Skin of body (tissue), 2 donors: ENCODE data around the gene ITIH6. TPM values are rescaled to one million over a fixed set of nuclear protein-coding genes. Genes with fewer than 3 reads are reported as not detected.
"Not testable (repeated sequence)": the region's sequence is repeated elsewhere in the genome, so short reads cannot be mapped to it uniquely, and the experiment has no call there.

Source experiments
- DNase-seq: peaks from one replicate; lab custom pipeline; 2025; lab: John Stamatoyannopoulos, UW
- total RNA-seq: library from RNA; depleted of rRNA; stranded (reverse); fragments of >200 nt; gene quantifications from one replicate; pipeline ENCODE4 v1.2.3, GENCODE V29; 2014

The ITIH6 gene
- total RNA-seq, result 0.10 TPM

DNA sequence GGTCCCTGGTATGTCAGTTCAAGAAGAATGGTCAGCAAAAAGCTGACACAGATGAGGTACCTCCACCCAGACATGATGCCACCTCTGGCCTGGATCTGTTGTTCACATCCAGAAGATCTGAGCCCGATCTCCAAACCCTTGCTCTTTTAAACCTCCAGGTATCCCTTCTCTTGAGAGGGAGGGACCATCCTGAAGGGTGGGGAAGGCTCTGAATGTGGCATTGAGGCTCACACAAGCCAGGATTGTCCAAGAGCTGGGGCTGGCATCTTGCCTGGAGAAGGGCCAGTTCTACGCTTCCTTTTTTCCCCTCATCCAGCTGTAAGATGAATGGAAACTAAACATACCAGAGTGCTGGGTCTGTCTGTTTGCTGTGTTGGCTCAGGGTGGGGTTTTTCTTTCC is at the start of gene ITIH6:
TSS of gene ITIH6 (minus strand) at position 119 of the 400 bp plus-strand sequence. CDS start at position 74, 45 bp downstream.
- DNase-seq, result no peak

DNA sequence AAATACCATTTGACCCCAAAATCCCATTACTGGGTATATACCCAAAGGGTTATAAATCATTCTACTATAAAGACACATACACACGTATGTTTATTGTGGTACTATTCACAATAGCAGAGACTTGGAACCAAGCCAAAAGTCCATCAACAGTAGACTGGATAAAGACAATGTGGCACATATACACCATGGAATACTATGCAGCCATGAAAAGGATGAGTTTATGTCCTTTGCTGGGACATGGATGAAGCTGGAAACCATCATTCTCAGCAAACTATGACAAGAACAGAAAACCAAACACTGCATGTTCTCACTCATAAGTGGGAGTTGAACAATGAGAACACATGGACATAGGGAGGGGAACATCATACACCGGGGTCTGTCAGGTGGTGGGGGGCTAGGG is 49.6 kb upstream of the ITIH6 start:
- not testable (repeated sequence) for DNase-seq

DNA sequence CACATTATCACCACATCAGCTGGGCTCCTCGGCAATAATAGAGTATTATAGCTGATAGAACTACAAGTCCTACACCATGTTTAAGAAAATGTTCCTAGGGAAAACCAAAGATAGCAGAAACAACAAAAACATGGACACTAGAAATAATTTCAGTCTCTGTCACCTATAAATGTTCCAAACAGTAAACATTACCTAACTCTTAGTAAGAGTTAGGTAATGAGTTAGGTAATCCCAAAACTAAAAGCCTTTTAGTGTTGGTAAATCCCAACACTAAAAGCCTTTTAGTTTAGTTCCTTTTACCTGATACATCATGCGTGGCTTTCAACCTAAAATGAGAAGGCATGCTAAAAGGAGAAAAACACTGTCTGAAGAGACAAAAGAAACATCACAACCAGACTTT is 45.0 kb upstream of the ITIH6 start:
- no peak for DNase-seq

DNA sequence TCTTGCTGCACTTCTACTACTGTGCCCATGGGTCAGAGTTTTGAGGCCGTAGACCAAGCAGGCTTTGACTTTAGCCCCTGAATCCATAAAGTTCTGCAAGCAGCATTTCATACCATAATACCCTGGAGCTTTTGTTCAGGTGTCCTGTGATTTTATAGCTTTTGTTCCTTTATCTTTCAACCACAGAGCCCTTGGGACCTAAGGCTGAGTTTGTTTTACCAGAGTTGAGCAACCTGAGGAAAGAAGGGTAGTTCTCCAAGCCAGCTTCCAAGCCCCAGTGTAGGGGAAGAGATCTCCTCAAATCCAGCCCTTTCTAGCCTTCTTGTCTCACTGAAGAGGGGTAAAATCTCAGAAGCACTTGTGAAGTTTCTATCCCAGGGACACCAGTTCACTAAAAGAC is 44.6 kb upstream of the ITIH6 start:
- DNase-seq, result no peak

GRCh38 chrX:54841184-54841874 is 43.3 kb upstream of the ITIH6 start:
- DNase-seq, result peak; percentile 56

- DNase-seq, result no peak
These were observed 40.5 kb upstream of the ITIH6 start for GRCh38 chrX:54838583-54838982.

GRCh38 chrX:54826598-54826997 is 28.5 kb upstream of the ITIH6 start:
- DNase-seq, result no peak

DNA sequence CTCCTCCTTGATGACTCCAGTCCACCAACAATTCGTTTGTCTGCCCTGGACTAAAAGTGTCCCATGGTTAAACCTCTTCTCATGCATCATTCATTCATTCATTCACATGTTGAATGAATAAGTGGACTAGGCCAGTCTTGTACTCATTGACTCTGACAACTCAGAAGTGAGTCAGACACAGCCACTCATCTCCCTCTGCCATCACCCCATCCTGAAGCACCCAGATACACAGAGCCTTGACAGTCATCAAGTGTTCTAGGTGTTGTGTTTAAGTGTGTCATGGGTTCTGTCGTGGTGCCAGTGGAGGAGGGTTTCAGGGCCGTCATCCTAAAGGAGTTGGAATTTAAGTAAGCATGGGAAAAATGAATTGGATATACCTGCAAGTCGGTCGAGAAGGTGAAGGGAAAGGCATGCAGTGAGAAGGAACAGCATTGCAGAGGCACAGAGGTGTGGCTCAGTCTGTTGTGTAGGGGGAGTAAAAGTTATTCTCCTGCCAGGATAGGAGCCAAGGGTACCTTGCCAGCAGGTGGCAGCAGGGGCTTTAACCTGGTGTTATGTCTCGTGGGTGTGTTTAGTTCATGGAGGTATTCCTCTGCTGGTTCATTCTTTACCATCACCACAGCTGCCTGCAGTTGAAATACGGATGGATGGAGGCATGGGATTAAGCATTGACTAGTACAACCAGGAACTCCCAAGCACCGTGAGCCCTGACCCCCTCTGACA is 27.8 kb upstream of the ITIH6 start:
- DNase-seq, result no peak

DNA sequence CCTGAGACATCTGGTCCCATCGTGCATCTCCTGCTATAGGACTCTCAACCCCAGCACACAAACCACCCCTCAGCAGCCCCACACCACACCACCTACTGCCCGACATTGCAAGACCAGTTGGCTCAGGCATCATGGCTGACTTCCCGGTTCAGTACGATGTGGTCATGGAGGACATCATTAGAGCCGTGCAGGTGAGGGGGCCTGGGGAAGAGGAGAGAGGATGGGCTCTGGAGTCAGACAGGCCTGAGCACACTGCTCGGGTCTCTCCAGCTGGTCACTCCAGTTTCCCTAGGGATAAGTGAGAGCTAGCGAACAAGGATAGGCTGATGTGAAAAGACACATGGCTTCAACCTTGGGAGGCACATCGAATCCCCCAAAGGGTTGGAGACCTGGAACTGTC is 26.7 kb upstream of the ITIH6 start:
- DNase-seq, result no peak

- no peak for DNase-seq
These were observed 26.1 kb upstream of the ITIH6 start for GRCh38 chrX:54824195-54824594.

GRCh38 chrX:54821310-54821709 is 23.3 kb upstream of the ITIH6 start:
- no peak for DNase-seq

DNA sequence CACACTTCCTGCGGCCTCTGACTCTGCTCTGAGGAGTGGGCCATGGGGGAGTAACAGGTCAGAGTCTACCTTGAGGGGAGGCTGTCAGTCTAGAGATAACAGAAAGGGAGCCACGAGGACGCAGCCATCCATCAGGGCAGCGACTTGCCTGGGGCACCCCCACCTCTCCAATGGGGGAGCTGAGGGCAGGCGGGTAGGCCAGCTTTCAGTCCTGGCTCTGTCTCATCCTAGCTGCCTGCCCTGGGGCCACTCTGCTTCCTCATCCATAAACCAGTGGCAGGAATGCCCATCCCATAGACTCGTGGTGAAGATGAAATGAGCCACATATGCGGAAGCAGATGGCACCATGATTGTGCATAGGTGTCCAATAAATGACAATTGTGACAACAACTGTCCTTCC is 22.7 kb upstream of the ITIH6 start:
- no peak for DNase-seq

DNA sequence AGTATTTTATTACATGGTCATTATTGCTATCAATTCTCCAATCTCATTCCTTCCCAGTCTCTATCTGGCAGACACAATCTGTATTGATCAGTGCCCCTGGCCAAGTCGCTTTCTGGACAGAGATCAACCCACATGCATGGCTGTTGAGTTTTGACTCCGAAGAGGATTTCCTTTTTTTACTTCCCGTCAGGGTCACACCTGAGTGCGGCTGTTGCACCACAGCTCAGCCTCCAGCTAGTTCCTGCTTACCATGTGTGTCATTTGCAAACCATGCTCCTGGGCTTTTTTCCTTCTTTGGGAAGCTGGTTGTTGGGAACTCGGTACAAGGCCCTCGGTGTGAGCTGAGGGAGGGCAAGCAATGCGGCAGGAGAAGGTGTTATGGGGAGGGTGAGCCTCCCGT is 21.1 kb upstream of the ITIH6 start:
- DNase-seq, result no peak

DNA sequence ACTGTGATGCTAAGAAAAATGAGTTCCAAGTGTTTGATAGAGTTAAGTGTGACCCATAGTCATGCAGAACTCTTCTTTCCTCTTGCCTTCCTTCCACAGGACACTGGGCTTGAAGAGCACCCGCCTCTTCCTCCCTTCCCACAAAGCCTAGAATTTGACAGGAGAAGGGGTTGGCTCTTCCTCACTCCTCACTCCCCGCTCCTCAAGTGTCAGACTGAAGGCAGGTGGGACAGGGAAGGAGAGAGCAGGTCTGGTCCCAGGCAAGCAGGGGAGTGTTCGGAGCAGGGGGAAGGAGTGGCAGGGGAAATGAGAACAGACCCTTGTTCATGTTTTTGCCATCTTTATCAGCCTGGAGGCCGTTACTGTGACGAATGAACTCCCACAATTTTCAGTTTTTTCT is 20.2 kb upstream of the ITIH6 start:
- no peak for DNase-seq

- no peak for DNase-seq
These were observed 19.3 kb upstream of the ITIH6 start for GRCh38 chrX:54817220-54817820.

DNA sequence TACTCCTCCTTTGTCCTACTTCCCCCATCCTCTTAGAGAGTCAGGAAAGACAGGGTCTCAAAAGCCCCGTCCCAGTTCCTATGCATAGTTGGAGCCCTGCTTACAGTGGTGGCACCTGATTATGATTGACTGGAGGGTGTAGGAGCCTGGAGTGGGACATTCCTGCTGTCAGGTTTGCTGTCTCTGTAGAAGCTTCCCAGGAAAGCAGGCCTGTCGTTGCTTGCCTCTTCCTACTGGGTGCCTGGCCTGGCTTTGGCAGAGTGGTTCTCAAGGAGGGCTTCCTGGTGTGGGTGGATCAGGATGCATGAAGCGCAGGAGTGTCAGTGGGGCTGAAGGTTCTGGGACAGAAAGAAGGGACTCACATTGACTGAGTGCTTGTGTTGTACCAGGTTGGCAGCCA is 14.3 kb upstream of the ITIH6 start:
- no peak for DNase-seq

DNA sequence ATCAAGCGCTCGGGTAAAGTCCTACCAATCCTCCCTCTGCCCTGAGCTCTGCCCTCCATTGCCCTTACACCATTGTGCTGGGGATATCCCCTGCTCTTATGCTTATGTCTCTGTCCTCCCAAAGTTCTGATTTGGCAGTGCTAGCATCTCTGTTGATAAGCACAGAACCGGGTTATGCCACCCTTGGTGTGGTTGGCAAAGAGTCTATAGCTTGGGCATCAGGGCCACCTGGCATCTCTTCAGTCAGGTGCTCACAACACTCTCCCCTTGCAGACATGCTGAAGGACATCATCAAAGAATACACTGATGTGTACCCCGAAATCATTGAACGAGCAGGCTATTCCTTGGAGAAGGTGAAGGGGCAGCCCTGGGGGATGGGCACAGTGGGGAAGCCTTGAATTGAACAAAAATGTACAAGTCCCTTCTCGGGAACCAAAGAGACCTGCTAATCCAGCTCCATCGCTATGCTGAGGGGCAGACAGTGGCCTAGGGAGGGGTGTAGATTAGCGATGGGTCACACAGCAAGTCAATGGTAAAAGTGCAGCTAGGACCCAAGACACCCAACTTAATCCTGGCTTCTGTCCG is 13.3 kb upstream of the ITIH6 start:
- DNase-seq, result no peak

GRCh38 chrX:54810532-54810931 is 12.5 kb upstream of the ITIH6 start:
- no peak for DNase-seq

GRCh38 chrX:54808605-54809483 is 10.8 kb upstream of the ITIH6 start:
- peak; percentile 96 for DNase-seq

DNA sequence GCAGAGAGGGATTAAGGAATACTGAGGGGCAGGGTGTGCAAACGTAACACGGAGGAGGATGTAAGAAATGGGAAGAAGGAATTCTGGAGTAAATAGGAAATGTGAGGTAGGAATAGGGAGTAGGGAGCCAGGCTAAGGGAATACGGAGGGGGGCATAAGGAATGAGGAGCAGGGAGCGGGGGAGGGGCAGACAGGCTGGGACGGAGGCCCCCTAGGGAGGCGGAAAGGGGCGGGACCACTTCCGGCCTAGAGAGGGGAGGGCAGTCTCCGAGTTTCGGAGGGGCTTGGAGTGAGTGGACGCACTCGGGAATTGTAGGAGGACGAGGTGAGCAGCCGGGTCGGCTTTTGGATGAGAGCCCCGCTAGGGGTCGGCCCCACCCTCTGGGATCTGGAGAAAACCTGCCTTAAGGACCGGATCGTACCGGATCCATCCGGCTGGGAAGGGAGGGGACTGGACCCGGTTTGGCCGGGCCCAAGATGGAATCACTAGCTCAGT is 10.1 kb upstream of the ITIH6 start:
- peak; percentile 83 for DNase-seq

- peak; percentile 48 for DNase-seq
These were observed 9.6 kb upstream of the ITIH6 start, which contains the start of gene MAGED2 for GRCh38 chrX:54807524-54808108. Gene MAGED2 (plus strand): TSS chrX:54807745. CDS start chrX:54809332, 1,587 bp downstream.
